ENCODE measurements around the gene TRIM8.

Gene TRIM8

GRCh38 chr10:102670065-102670670 lies 25.9 kb downstream of the TRIM8 start:
- Histone ChIP-seq H3K27me3 (replicated peaks; ENCODE audit: control insufficient read depth, insufficient read depth, low read length) (no peaks in the 10 kb centered on the region), H3K36me3 (ENCODE audit: control insufficient read depth, insufficient read depth, low read length) (no peaks in the 10 kb centered on the region), H3K4me3 (replicated peaks; ENCODE audit: low read depth, low read length) (no peak overlapping the region)
- TF ChIP-seq CTCF (IDR thresholded peaks at IDR 0.05; ENCODE audit: insufficient read depth, low read length, poor library complexity, severe bottlenecking), result no peak
- no peak for DNase-seq (ENCODE audit: extremely low read depth, insufficient read length)

- no peak for DNase-seq (ENCODE audit: extremely low read depth, insufficient read length)
- TF ChIP-seq CTCF (IDR thresholded peaks at IDR 0.05; ENCODE audit: insufficient read depth, low read length, poor library complexity, severe bottlenecking), result no peak
- Histone ChIP-seq H3K27me3 (replicated peaks; ENCODE audit: control insufficient read depth, insufficient read depth, low read length) (no peaks in the 10 kb centered on the region), H3K36me3 (ENCODE audit: control insufficient read depth, insufficient read depth, low read length) (no peaks in the 10 kb centered on the region), H3K4me3 (replicated peaks; ENCODE audit: low read depth, low read length) (no peak overlapping the region)
Measured at GRCh38 chr10:102670871-102671434, 26.7 kb downstream of the TRIM8 start.

GRCh38 chr10:102673236-102673818 lies 29.0 kb downstream of the TRIM8 start:
- Histone ChIP-seq H3K36me3 (ENCODE audit: control insufficient read depth, insufficient read depth, low read length) (no peaks in the 10 kb centered on the region), H3K27me3 (replicated peaks; ENCODE audit: control insufficient read depth, insufficient read depth, low read length) (no peaks in the 10 kb centered on the region), H3K4me3 (replicated peaks; ENCODE audit: low read depth, low read length) (no peak overlapping the region)
- DNase-seq (ENCODE audit: extremely low read depth, insufficient read length), result no peak
- no peak for TF ChIP-seq CTCF (IDR thresholded peaks at IDR 0.05; ENCODE audit: insufficient read depth, low read length, poor library complexity, severe bottlenecking)

GRCh38 chr10:102673819-102674511 lies 29.7 kb downstream of the TRIM8 start:
- no peak for TF ChIP-seq CTCF (IDR thresholded peaks at IDR 0.05; ENCODE audit: insufficient read depth, low read length, poor library complexity, severe bottlenecking)
- H3K36me3 ChIP-seq (ENCODE audit: control insufficient read depth, insufficient read depth, low read length), result no peaks in the 10 kb centered on the region
- no peak for DNase-seq (ENCODE audit: extremely low read depth, insufficient read length)
- no peak overlapping the region for H3K4me3 ChIP-seq (replicated peaks; ENCODE audit: low read depth, low read length)
- H3K27me3 ChIP-seq (replicated peaks; ENCODE audit: control insufficient read depth, insufficient read depth, low read length), result no peaks in the 10 kb centered on the region

- TF ChIP-seq CTCF (IDR thresholded peaks at IDR 0.05; ENCODE audit: insufficient read depth, low read length, poor library complexity, severe bottlenecking), result no peak
- DNase-seq (ENCODE audit: extremely low read depth, insufficient read length), result no peak
- no peaks in the 10 kb centered on the region for H3K27me3 ChIP-seq (replicated peaks; ENCODE audit: control insufficient read depth, insufficient read depth, low read length)
- H3K36me3 ChIP-seq (ENCODE audit: control insufficient read depth, insufficient read depth, low read length), result no peaks in the 10 kb centered on the region
- H3K4me3 ChIP-seq (replicated peaks; ENCODE audit: low read depth, low read length), result no peak overlapping the region
Measured at GRCh38 chr10:102674566-102674965, 30.3 kb downstream of the TRIM8 start.
